Measurements from ENCODE around the gene HERC3.

GRCh38 chr4:88719381-88719780 is 127.1 kb downstream of the HERC3 start:
- TF ChIP-seq, protein P1, sequence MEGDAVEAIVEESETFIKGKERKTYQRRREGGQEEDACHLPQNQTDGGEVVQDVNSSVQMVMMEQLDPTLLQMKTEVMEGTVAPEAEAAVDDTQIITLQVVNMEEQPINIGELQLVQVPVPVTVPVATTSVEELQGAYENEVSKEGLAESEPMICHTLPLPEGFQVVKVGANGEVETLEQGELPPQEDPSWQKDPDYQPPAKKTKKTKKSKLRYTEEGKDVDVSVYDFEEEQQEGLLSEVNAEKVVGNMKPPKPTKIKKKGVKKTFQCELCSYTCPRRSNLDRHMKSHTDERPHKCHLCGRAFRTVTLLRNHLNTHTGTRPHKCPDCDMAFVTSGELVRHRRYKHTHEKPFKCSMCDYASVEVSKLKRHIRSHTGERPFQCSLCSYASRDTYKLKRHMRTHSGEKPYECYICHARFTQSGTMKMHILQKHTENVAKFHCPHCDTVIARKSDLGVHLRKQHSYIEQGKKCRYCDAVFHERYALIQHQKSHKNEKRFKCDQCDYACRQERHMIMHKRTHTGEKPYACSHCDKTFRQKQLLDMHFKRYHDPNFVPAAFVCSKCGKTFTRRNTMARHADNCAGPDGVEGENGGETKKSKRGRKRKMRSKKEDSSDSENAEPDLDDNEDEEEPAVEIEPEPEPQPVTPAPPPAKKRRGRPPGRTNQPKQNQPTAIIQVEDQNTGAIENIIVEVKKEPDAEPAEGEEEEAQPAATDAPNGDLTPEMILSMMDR (IDR thresholded peaks at IDR 0.05; ENCODE audit: low read depth, low read length, missing input control): no peak
- TF ChIP-seq, protein P2, sequence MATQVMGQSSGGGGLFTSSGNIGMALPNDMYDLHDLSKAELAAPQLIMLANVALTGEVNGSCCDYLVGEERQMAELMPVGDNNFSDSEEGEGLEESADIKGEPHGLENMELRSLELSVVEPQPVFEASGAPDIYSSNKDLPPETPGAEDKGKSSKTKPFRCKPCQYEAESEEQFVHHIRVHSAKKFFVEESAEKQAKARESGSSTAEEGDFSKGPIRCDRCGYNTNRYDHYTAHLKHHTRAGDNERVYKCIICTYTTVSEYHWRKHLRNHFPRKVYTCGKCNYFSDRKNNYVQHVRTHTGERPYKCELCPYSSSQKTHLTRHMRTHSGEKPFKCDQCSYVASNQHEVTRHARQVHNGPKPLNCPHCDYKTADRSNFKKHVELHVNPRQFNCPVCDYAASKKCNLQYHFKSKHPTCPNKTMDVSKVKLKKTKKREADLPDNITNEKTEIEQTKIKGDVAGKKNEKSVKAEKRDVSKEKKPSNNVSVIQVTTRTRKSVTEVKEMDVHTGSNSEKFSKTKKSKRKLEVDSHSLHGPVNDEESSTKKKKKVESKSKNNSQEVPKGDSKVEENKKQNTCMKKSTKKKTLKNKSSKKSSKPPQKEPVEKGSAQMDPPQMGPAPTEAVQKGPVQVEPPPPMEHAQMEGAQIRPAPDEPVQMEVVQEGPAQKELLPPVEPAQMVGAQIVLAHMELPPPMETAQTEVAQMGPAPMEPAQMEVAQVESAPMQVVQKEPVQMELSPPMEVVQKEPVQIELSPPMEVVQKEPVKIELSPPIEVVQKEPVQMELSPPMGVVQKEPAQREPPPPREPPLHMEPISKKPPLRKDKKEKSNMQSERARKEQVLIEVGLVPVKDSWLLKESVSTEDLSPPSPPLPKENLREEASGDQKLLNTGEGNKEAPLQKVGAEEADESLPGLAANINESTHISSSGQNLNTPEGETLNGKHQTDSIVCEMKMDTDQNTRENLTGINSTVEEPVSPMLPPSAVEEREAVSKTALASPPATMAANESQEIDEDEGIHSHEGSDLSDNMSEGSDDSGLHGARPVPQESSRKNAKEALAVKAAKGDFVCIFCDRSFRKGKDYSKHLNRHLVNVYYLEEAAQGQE (IDR thresholded peaks at IDR 0.05): no peak
- no peak for TF ChIP-seq GABPA (IDR thresholded peaks at IDR 0.05 in 1 of 2, conservative IDR thresholded peaks at IDR 0.05 in 1 of 2)
- TF ChIP-seq, protein P3, sequence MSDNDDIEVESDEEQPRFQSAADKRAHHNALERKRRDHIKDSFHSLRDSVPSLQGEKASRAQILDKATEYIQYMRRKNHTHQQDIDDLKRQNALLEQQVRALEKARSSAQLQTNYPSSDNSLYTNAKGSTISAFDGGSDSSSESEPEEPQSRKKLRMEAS (IDR thresholded peaks at IDR 0.05): no peak
- TF ChIP-seq JUND (IDR thresholded peaks at IDR 0.05): no peak
- no peak for TF ChIP-seq ZBTB33 (IDR thresholded peaks at IDR 0.05)
- no peak for TF ChIP-seq SP1 (IDR thresholded peaks at IDR 0.05)
- TF ChIP-seq EGR1 (IDR thresholded peaks at IDR 0.05; ENCODE audit: low read depth in 2 of 2): no peak
- TF ChIP-seq RAD21 (IDR thresholded peaks at IDR 0.05): no peak
- TF ChIP-seq ATF3 (IDR thresholded peaks at IDR 0.05): no peak
- TF ChIP-seq YY1 (IDR thresholded peaks at IDR 0.05): no peak
- TF ChIP-seq TAF1 (conservative IDR thresholded peaks at IDR 0.05): no peak
- no peak for TF ChIP-seq HNF4G (IDR thresholded peaks at IDR 0.05)
- TF ChIP-seq FOXA1 (IDR thresholded peaks at IDR 0.05): no peak

Data from liver (tissue), 3 donors.